GM23248 (cell line): ENCODE measurements around the gene TCHP.

Source experiments
- EZH2 ChIP-seq: fragments of 200-600 bp; sonication (generic); IDR thresholded peaks from 2 replicates; pipeline ENCODE4 v1.6.1; 2018; ENCODE audit warnings: antibody characterized with exemption, mild to moderate bottlenecking; ENCODE audit not compliant: insufficient read depth, poor library complexity, severe bottlenecking
- EZH2phosphoT487 ChIP-seq: fragments of 200-600 bp; sonication (generic); IDR thresholded peaks from 2 replicates; pipeline ENCODE4 v1.6.1; 2018; ENCODE audit warnings: antibody characterized with exemption, moderate library complexity, mild to moderate bottlenecking, low read depth; ENCODE audit not compliant: insufficient read depth

DNA sequence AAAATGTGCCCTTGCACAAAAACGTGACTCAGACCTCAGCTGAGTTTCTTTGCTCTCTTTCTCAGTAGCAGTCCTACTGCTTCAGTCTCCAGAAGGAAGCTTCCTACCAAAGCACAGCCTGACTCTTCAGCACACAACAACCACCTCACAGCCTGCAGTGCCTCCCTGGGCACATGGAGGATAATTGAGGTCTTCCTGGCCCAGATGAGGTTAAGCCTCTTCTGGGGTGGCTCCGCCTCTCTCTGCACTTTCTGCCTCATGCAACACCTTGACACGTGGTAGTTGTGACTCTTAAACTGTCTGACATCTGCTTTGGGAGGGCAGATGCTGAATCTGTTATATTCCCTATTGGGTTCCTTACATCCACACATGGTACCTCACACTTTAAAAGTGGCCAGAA lies 62.3 kb downstream of the TCHP start:
- TF ChIP-seq EZH2 = no peak
- no peak for TF ChIP-seq EZH2phosphoT487
